Smooth muscle cell (in vitro differentiated cells): ENCODE data around the gene ARMC6. TPM values are rescaled to one million over a fixed set of nuclear protein-coding genes. Genes with fewer than 3 reads are reported as not detected.

Source experiments
- DNase-seq: peaks from one replicate; lab custom pipeline; 2025; ENCODE audit not compliant: unreplicated experiment; lab: John Stamatoyannopoulos, UW
- H2AFZ ChIP-seq: fragments of 200-600 bp; sonication (generic); 2 replicates; pipeline ENCODE4 v1.6.0; 2016; ENCODE audit warnings: antibody characterized with exemption, low read depth, mild to moderate bottlenecking
- H3F3A ChIP-seq: fragments of 200-600 bp; sonication (generic); 2 replicates; pipeline ENCODE4 v1.6.0; 2017; ENCODE audit warnings: antibody characterized with exemption, low read depth
- H3K27ac ChIP-seq: fragments of 200-600 bp; sonication (generic); 2 replicates; pipeline ENCODE4 v1.5.1; 2016; ENCODE audit warnings: low read depth, mild to moderate bottlenecking
- H3K27me3 ChIP-seq: fragments of 200-600 bp; sonication (generic); 2 replicates; pipeline ENCODE4 v1.6.1; 2016; ENCODE audit warnings: low read depth, mild to moderate bottlenecking
- H3K36me3 ChIP-seq: fragments of 200-600 bp; sonication (generic); 2 replicates; pipeline ENCODE4 v1.5.1; 2016; ENCODE audit warnings: low read depth
- H3K4me1 ChIP-seq: fragments of 200-600 bp; sonication (generic); 2 replicates; pipeline ENCODE4 v1.5.1; 2016; ENCODE audit warnings: low read depth
- H3K4me2 ChIP-seq: fragments of 200-600 bp; sonication (generic); 2 replicates; pipeline ENCODE4 v1.6.0; 2016; ENCODE audit warnings: mild to moderate bottlenecking
- H3K4me3 ChIP-seq: fragments of 200-600 bp; sonication (generic); 2 replicates; pipeline ENCODE4 v1.5.1; 2016; ENCODE audit warnings: mild to moderate bottlenecking
- H3K79me2 ChIP-seq: fragments of 200-600 bp; sonication (generic); 2 replicates; pipeline ENCODE4 v1.6.0; 2016; ENCODE audit warnings: low read depth, mild to moderate bottlenecking
- H3K9ac ChIP-seq: fragments of 200-600 bp; sonication (generic); 2 replicates; pipeline ENCODE4 v1.6.0; 2016; ENCODE audit warnings: low read depth
- H3K9me3 ChIP-seq: fragments of 200-600 bp; sonication (generic); replicated peaks from 2 replicates; pipeline ENCODE4 v1.5.1; 2016; ENCODE audit warnings: low read depth
- H4K20me1 ChIP-seq: fragments of 200-600 bp; sonication (generic); 2 replicates; pipeline ENCODE4 v1.6.0; 2016; ENCODE audit warnings: low read depth
- WGBS: methylation state at CpG from one replicate; pipeline ENCODE4 v1.1.7; 2016; ENCODE audit warnings: low lambda C conversion rate; 5-methylcytosine and 5-hydroxymethylcytosine counted together
- polyA plus RNA-seq: library from polyadenylated mRNA; unstranded; fragments of >200 nt; fragmentation: Nextera tagmentation; extraction: Ambion mirVana; gene quantifications from 2 replicates; pipeline ENCODE4 v1.2.1, GENCODE V29; 2016
- total RNA-seq: library from RNA; depleted of rRNA; stranded (reverse); fragments of >200 nt; gene quantifications from 2 replicates; pipeline ENCODE4 v1.2.3, GENCODE V29; 2014
- TF ChIP-seq, protein P1 (sequence below): fragments of 200-600 bp; sonication (generic); IDR thresholded peaks from 2 replicates; pipeline ENCODE4 v1.5.1; 2017; ENCODE audit warnings: borderline replicate concordance, mild to moderate bottlenecking, antibody characterized with exemption; ENCODE audit not compliant: insufficient read depth, poor library complexity, severe bottlenecking

ARMC6 gene
- total and polyA plus RNA-seq, 2 experiments from 2014 or later, result 17.8 to 27.1 TPM

DNA sequence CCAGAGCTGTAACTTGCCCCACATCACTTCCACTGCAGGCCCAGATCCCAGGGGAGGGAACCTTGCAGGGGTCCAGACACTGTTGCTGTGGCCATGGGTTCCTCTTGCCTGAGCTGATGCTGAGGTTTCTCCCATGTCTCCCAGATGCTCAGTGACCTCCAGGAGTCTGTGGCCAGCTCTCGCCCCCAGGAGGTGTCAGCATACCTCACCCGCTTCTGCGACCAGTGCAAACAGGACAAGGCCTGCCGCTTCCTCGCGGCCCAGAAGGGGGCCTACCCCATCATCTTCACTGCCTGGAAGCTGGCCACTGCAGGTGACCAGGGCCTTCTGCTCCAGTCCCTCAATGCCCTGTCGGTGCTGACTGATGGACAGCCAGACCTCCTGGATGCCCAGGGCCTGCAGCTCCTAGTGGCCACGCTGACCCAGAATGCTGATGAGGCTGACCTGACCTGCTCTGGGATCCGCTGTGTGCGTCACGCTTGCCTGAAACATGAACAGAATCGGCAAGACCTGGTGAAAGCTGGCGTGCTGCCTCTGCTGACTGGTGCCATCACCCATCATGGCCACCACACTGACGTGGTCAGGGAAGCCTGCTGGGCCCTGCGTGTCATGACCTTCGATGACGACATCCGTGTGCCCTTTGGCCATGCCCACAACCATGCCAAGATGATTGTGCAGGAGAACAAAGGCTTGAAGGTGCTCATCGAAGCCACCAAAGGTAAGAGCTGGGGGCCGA is 18.2 kb downstream of the ARMC6 start:
- TF ChIP-seq, protein P1, sequence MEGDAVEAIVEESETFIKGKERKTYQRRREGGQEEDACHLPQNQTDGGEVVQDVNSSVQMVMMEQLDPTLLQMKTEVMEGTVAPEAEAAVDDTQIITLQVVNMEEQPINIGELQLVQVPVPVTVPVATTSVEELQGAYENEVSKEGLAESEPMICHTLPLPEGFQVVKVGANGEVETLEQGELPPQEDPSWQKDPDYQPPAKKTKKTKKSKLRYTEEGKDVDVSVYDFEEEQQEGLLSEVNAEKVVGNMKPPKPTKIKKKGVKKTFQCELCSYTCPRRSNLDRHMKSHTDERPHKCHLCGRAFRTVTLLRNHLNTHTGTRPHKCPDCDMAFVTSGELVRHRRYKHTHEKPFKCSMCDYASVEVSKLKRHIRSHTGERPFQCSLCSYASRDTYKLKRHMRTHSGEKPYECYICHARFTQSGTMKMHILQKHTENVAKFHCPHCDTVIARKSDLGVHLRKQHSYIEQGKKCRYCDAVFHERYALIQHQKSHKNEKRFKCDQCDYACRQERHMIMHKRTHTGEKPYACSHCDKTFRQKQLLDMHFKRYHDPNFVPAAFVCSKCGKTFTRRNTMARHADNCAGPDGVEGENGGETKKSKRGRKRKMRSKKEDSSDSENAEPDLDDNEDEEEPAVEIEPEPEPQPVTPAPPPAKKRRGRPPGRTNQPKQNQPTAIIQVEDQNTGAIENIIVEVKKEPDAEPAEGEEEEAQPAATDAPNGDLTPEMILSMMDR, result no peak
- Histone ChIP-seq H3K27ac (no peak overlapping the region), H3K4me3 (no peak overlapping the region), H3F3A (no peaks in the 10 kb centered on the region), H3K4me1 (no peaks in the 10 kb centered on the region), H3K9me3 (no peaks in the 10 kb centered on the region), H3K27me3 (no peaks in the 10 kb centered on the region), H3K9ac (no peak overlapping the region), H3K36me3 (no peaks in the 10 kb centered on the region), H3K79me2 (no peaks in the 10 kb centered on the region), H3K4me2 (no peak overlapping the region), H2AFZ (no peak overlapping the region), H4K20me1 (no peaks in the 10 kb centered on the region)
- no peak for DNase-seq
- 97% methylated on average over 20 of the region's 20 CpGs for WGBS

DNA sequence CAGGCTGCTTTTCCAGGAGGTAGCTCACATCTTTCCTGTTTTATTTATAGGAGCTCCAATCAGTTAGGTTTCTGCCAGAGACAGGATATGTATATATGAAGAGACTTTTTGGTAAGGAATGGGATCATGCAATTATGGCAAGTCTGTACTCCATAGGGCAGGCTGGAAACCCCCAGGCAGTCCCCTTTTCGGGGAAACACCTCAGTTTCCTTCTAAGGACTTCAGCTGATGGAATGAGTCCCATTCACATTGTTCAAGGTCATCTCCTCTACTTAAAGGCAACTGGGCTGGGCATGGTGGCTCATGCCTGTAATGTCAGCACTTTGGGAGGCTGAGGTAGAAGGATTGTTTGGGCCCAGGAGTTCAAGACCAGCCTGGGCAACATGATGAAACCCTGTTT is 19.5 kb downstream of the ARMC6 start:
- Histone ChIP-seq H3K4me2 (no peak overlapping the region), H2AFZ (no peak overlapping the region), H3K27me3 (no peaks in the 10 kb centered on the region), H3K36me3 (no peaks in the 10 kb centered on the region), H3F3A (no peaks in the 10 kb centered on the region), H3K79me2 (no peaks in the 10 kb centered on the region), H3K4me1 (no peaks in the 10 kb centered on the region), H3K9me3 (no peaks in the 10 kb centered on the region), H3K4me3 (no peak overlapping the region), H3K27ac (no peak overlapping the region), H4K20me1 (no peaks in the 10 kb centered on the region), H3K9ac (no peak overlapping the region)
- no peak for DNase-seq
- 93% methylated on average over 1 of the region's 1 CpG for whole genome bisulfite sequencing
- TF ChIP-seq, protein P1, result no peak

DNA sequence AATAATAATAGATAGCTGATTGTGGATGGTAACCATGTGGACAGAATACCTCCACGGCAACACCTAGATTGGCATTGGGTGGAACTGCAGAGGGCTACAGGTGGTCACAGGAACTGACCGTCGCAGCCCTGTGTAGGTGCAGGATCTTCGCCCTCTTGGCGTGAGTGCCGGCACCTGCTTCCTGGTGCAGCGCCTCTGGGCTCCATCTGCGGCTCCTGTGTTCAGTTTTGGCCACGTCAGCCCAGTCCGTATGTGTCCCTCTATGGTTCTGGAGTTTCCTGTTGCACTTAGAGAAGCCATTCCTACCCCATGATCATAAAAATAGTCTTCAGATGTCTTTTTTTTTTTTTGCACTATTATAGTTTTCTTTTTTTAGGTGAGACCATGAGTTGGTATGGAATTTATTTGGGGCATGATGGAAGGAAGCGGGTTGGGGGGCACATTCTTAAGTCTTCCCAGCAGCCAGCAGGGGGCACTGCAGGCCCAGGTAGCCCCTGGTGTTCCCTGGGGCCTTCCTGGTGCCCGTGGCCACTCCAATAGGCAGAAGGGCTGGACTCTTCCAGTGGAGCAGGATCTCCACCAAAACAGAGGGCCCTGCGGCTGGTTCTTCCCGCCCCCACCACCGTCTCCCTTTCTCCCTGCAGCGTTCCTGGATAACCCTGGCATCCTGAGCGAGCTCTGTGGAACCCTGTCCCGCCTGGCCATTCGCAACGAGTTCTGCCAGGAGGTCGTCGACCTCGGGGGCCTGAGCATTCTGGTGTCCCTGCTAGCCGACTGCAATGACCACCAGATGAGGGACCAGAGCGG is 20.3 kb downstream of the ARMC6 start:
- Histone ChIP-seq H3K79me2 (no peaks in the 10 kb centered on the region), H3K9me3 (no peaks in the 10 kb centered on the region), H3K27ac (no peak overlapping the region), H3F3A (no peaks in the 10 kb centered on the region), H4K20me1 (no peaks in the 10 kb centered on the region), H3K36me3 (no peaks in the 10 kb centered on the region), H3K4me2 (no peak overlapping the region), H3K27me3 (no peaks in the 10 kb centered on the region), H3K4me1 (no peaks in the 10 kb centered on the region), H3K4me3 (no peak overlapping the region), H2AFZ (no peak overlapping the region), H3K9ac (no peak overlapping the region)
- TF ChIP-seq, protein P1, result peak; percentile 68
- WGBS, result 94% methylated on average over 24 of the region's 25 CpGs
- DNase-seq, result no peak
